Measurements from ENCODE around the gene SLC25A13.

- TF ChIP-seq CTCF (conservative IDR thresholded peaks at IDR 0.05; ENCODE audit: low read depth, low read length) (no peak), EZH2 (IDR thresholded peaks at IDR 0.05; ENCODE audit: low read length, unreplicated experiment) (no peak)
These were observed 9.3 kb upstream of the SLC25A13 start for GRCh38 chr7:96331233-96331632.
